Measurements from ENCODE around the gene NEU1.
"Not testable (repeated sequence)": the region's sequence is repeated elsewhere in the genome, so short reads cannot be mapped to it uniquely, and the experiment has no call there.

NEU1 gene

GRCh38 chr6:31862344-31863235 is at the start of gene NEU1:
NEU1 (minus strand) TSS chr6:31862821; CDS start chr6:31862776, 45 bp downstream.
- Histone ChIP-seq H4K20me1 (ENCODE audit: insufficient read depth, low read length, poor library complexity, severe bottlenecking) (no peaks in the 10 kb centered on the region), H3K4me3 (ENCODE audit: low read length, poor library complexity, severe bottlenecking) (peak within 1 kb of the TSS; percentile 96), H3K27me3 (ENCODE audit: insufficient read depth, low read length, poor library complexity, severe bottlenecking) (no peaks in the 10 kb centered on the region), H3K9ac (ENCODE audit: low read depth, low read length, poor library complexity, severe bottlenecking) (peak within 1 kb of the TSS; percentile 89), H3K4me1 (ENCODE audit: insufficient read depth, low read length, poor library complexity, severe bottlenecking) (peaks cover 21% of the 10 kb centered on the region), H3K9me2 (replicated peaks; ENCODE audit: low read depth, low read length) (no peaks in the 10 kb centered on the region), H3K36me3 (ENCODE audit: insufficient read depth, low read length) (no peaks in the 10 kb centered on the region), H3F3A (ENCODE audit: low read depth) (no peaks in the 10 kb centered on the region), H3K9me3 (ENCODE audit: insufficient read depth, low read depth, low read length) (no peaks in the 10 kb centered on the region), H3K79me2 (ENCODE audit: insufficient read depth, low read length) (peaks cover 15% of the 10 kb centered on the region), H3K4me2 (ENCODE audit: low read depth, low read length, poor library complexity, severe bottlenecking) (peak within 1 kb of the TSS; percentile 93), H2AFZ (ENCODE audit: low read length) (peak within 1 kb of the TSS; percentile 84)
- TF ChIP-seq CTCF (conservative IDR thresholded peaks at IDR 0.05; ENCODE audit: low read length): no peak
- TF ChIP-seq EZH2phosphoT487 (IDR thresholded peaks at IDR 0.05; ENCODE audit: borderline replicate concordance): no peak

GRCh38 chr6:31911826-31912585 is 49.4 kb upstream of the NEU1 start:
- no peaks in the 10 kb centered on the region for H3K9me3 ChIP-seq (ENCODE audit: insufficient read depth, low read depth, low read length)
- H3K79me2 ChIP-seq (ENCODE audit: insufficient read depth, low read length): no peaks in the 10 kb centered on the region
- no peaks in the 10 kb centered on the region for H4K20me1 ChIP-seq (ENCODE audit: insufficient read depth, low read length, poor library complexity, severe bottlenecking)
- no peak overlapping the region for H2AFZ ChIP-seq (ENCODE audit: low read length)
- H3K4me1 ChIP-seq (ENCODE audit: insufficient read depth, low read length, poor library complexity, severe bottlenecking): no peaks in the 10 kb centered on the region
- no peaks in the 10 kb centered on the region for H3K36me3 ChIP-seq (ENCODE audit: insufficient read depth, low read length)
- no peaks in the 10 kb centered on the region for H3K27me3 ChIP-seq (ENCODE audit: insufficient read depth, low read length, poor library complexity, severe bottlenecking)
- H3K4me2 ChIP-seq (ENCODE audit: low read depth, low read length, poor library complexity, severe bottlenecking): no peak overlapping the region
- no peak overlapping the region for H3K4me3 ChIP-seq (ENCODE audit: low read length, poor library complexity, severe bottlenecking)
- TF ChIP-seq EZH2phosphoT487 (IDR thresholded peaks at IDR 0.05; ENCODE audit: borderline replicate concordance) (no peak), CTCF (conservative IDR thresholded peaks at IDR 0.05; ENCODE audit: low read length) (no peak)
- no peaks in the 10 kb centered on the region for H3K9me2 ChIP-seq (replicated peaks; ENCODE audit: low read depth, low read length)
- H3F3A ChIP-seq (ENCODE audit: low read depth): no peaks in the 10 kb centered on the region; the same call in 1 of the 2 replicates
- no peak overlapping the region for H3K9ac ChIP-seq (ENCODE audit: low read depth, low read length, poor library complexity, severe bottlenecking)

- H4K20me1 ChIP-seq (ENCODE audit: insufficient read depth, low read length, poor library complexity, severe bottlenecking); H3K36me3 ChIP-seq (ENCODE audit: insufficient read depth, low read length); H3K4me1 ChIP-seq (ENCODE audit: insufficient read depth, low read length, poor library complexity, severe bottlenecking); H3F3A ChIP-seq (ENCODE audit: low read depth); H2AFZ ChIP-seq (ENCODE audit: low read length); H3K4me3 ChIP-seq (ENCODE audit: low read length, poor library complexity, severe bottlenecking); H3K79me2 ChIP-seq (ENCODE audit: insufficient read depth, low read length); H3K9ac ChIP-seq (ENCODE audit: low read depth, low read length, poor library complexity, severe bottlenecking); H3K4me2 ChIP-seq (ENCODE audit: low read depth, low read length, poor library complexity, severe bottlenecking); H3K9me2 ChIP-seq (replicated peaks; ENCODE audit: low read depth, low read length); H3K9me3 ChIP-seq (ENCODE audit: insufficient read depth, low read depth, low read length); H3K27me3 ChIP-seq (ENCODE audit: insufficient read depth, low read length, poor library complexity, severe bottlenecking): not testable (repeated sequence)
These were observed 46.7 kb upstream of the NEU1 start for GRCh38 chr6:31909298-31909697.

Data from Loucy (cell line).